GM19099 (cell line): ENCODE results near the gene GPC3.

Experiments used
- POLR2A ChIP-seq: IDR thresholded peaks from 3 replicates; pipeline ENCODE4 v1.6.1; 2011; ENCODE audit warnings: low read depth; ENCODE audit not compliant: insufficient read length; ENCODE audit errors: extremely low read depth

Gene GPC3

GRCh38 chrX:133981924-133982323 lies 3.5 kb downstream of the GPC3 start:
- no peak for TF ChIP-seq POLR2A

DNA sequence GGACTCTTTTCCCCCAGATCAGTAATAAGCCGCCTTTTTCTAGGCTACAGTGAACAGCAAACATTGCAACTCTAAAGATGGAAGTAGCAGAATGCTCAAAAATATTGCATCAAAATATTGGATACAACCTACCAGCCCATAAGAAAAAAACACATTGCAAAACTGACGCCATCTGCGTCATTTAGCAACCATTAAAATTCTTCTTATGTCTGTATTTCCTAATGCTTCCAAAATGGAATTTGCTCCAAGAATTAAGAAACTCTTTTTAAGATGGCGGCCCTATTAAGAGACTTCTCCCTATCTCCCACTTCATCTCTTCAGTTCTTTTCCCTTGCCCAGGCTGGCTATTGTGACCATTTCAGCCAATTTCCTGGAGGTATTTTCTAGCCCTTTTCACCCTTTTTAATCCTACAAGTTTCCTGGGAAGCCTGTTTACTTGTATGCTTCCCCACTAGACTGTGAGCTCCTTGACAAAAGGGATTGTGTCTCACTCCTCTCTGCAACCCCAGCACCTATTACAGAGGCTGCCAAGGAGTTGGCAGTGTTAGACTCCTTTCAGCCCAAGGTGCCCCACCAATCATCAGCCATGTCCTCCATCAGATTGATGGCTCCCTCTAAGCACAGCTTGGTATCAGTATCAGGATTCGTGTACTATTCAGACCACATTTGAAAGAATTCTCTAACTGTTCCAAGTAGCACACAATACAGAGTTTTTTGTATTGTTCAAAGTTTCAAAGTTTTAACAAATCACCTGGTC lies 4.4 kb downstream of the GPC3 start:
- TF ChIP-seq POLR2A: no peak

- no peak for TF ChIP-seq POLR2A
Observed at GRCh38 chrX:133980406-133980805, 5.0 kb downstream of the GPC3 start.

DNA sequence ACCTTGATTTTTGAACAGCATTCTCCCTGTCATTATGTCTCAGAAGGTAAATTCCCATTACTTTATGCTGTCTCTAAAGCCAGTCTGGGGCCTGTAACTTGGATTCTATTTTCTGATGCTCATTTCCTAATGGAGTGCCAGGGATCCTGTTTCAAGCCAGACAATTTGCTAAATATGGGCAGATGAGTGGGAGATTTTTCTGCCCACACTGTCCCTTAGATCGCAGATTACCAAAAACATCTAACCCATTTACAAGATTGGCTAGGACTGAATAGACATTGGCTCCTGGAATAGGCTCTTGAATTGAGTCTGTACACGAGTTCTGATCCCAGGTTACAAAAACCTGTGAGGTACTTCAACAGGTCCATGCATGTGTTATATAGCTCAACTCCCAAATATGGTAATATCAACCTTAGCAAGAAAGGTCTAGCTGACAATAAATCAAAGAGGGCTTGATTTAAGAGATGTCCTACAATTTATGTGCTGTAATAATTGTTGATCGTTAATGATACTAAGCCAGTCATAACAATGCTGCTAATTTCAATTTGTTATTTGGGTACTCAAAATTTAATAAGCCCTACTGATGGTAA lies 5.7 kb downstream of the GPC3 start:
- no peak for TF ChIP-seq POLR2A

DNA sequence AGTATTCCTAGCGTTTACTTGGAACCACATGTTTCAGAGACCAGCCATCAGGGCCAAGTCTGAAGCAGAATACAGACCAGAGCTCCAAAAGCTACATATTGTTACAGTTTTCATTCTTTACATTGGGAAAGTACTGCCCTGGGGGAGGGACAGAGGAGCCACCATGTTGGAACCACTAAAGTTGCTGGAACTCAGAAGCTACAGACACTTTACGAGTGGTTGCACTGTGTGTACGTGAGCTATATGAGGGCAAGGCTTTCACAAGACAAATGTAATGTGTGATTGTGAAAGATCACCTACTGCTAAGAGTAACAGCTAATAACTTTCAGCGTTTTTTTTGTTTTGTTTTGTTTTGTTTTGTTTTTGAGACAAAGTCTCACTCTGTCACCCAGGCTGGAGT lies 11.7 kb downstream of the GPC3 start:
- no peak for TF ChIP-seq POLR2A

GRCh38 chrX:133972916-133973315 lies 12.5 kb downstream of the GPC3 start:
- TF ChIP-seq POLR2A: no peak

DNA sequence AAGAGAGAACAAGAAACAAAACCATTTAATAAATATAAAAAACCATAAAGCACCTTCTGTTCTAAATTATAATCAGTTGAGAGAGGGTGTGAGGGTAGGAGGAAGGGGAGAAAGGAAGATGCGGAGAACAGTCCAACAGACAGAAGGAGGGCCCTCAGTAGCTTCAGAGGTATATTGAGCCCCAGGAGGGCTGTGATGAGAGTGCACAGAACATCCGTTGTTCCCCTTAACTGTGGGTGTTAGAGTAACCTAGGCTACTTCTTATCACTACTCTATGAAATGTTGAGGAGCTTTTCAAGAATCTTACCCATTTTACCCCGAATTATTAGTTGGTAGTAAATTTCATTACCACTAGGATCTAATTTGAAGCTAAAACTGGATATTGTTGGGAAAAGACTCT lies 13.8 kb downstream of the GPC3 start:
- TF ChIP-seq POLR2A: no peak

- no peak for TF ChIP-seq POLR2A
Observed at GRCh38 chrX:133970076-133970475, 15.3 kb downstream of the GPC3 start.

GRCh38 chrX:133969191-133969590 lies 16.2 kb downstream of the GPC3 start:
- no peak for TF ChIP-seq POLR2A

DNA sequence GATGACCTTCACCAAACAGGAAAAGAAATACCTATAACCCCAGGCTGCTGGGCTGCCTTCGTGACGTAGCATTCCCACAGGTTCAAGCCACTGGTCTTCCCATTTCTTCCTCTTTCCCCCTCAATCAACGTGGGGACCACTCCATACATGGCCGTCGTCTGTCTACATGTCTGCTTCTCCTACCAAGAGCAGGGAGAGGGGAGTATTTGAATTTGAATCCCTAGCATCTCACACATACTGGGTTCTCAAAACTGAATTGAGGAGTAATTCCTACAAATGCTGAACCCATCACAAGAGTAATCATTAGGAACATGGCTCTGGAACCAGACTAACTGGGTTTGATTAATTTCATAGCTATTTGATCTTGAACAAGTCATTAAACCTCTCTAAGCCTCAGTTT lies 17.3 kb downstream of the GPC3 start:
- TF ChIP-seq POLR2A: no peak

DNA sequence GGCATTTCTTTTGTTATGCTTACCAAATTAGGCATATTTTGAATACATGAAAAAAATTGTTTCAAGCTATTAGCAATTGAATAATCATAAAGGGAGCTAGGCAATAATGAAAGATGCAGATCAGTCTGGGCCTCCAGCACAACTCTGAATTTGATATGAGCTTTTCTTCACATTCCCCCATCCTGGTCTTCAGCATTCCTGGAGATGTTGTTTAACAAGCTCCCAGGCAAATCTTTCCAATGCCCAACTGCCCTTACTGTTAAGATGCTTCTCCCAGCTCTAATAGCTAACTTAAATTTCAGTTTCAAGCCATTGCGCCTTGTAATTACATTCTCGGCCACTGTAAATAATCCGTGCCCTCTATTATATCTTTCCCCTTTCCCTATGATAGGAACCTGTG lies 19.2 kb downstream of the GPC3 start:
- TF ChIP-seq POLR2A: no peak

DNA sequence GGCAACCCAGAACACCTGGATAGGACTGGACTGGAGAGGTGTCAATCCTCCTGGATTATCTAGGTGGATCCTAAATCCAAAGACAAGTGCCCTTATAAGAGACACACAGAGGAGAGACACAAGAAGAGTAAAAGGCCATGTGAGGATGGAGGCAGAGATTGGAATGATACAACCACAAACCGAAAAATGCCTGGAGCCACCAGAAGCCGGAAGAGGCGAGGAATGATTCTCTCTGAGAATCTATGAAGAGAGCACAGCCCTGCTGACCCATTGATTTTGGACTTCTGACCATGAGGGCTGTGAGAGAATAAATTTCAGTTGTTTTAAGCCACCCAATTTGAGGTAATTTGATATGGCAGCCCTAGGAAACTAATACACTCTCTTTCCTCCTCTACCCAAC lies 20.1 kb downstream of the GPC3 start:
- TF ChIP-seq POLR2A: no peak

DNA sequence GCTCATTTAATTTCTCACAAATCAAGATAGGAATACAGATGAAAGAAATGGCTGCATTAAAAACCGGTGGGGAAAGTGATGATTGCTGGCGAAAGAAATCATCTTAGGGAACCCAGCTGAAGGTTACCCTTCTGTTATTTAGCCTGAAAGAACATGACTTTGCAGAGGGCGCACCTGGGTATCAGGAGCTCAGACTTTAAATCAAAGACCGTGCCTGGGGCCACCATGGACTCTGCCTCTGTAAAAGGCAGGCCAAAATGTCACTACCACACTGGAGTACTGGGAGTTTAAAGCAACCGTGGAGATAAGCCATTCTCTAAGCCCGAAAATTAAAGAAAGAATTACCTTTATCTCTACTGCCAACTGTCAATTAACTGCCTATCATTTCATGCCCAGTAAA lies 24.3 kb downstream of the GPC3 start:
- TF ChIP-seq POLR2A: no peak

GRCh38 chrX:133959972-133960371 lies 25.4 kb downstream of the GPC3 start:
- no peak for TF ChIP-seq POLR2A

GRCh38 chrX:133958997-133959688 lies 26.3 kb downstream of the GPC3 start:
- no peak for TF ChIP-seq POLR2A
